Neural progenitor cell (in vitro differentiated cells): ENCODE data around the gene AUTS2.

Experiments used
- CTCF ChIP-seq: fragments of 200-600 bp; sonication (generic); IDR thresholded peaks from 2 replicates; pipeline ENCODE4 v1.5.1; 2017; ENCODE audit warnings: antibody characterized with exemption, mild to moderate bottlenecking
- EZH2 ChIP-seq: fragments of 200-600 bp; sonication (generic); IDR thresholded peaks from 2 replicates; pipeline ENCODE4 v1.6.1; 2017; ENCODE audit warnings: antibody characterized with exemption, mild to moderate bottlenecking, moderate library complexity

DNA sequence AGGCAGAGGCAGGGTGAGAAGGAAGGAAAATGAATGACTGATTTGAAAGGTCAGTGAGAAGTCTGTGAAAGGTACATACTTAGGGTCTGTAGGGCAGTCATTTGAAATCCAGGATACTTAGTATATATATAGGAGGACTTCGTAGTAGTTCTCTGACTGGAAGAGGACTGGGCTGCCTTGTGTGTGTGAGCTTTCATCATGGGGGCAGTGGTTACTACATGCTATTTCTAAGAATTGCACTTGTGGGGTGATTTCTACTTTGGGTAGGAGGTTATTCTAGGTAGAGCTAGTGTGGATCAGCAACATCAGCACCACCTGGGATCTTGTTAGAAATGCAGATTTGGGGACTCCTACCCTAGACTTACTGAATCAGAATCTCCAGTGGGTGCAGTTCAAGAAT, 104.1 kb downstream of the AUTS2 start:
- TF ChIP-seq CTCF: no peak
- TF ChIP-seq EZH2: no peak
